ENCODE data around the gene FASTKD3. TPM values are rescaled to one million over a fixed set of nuclear protein-coding genes. Genes with fewer than 3 reads are reported as not detected.

FASTKD3 gene
- total and polyA plus RNA-seq, 10 of the 15 experiments (the other 5 are each of a cell fraction or from before 2014, with no cell fraction given): 12.1 to 59.6 (median 25.3) TPM

GRCh38 chr5:7823594-7823993 lies 45.2 kb downstream of the FASTKD3 start:
- no TSS peak for BruUV-seq (replicated peaks)
- Histone ChIP-seq H2AFZ (ENCODE audit: control insufficient read depth, low read depth, low read length) (no peak overlapping the region), H3K4me3 (no peak overlapping the region), H3K9ac (ENCODE audit: control insufficient read depth, insufficient read depth, low read length) (no peak overlapping the region), H3K36me3 (ENCODE audit: control insufficient read depth in 2 of 2, insufficient read depth in 2 of 2, low read length in 1 of 2) (no peaks in the 10 kb centered on the region), H3K79me2 (ENCODE audit: control insufficient read depth, insufficient read depth, low read length) (no peaks in the 10 kb centered on the region), H3K27ac (ENCODE audit: control insufficient read depth, insufficient read depth) (no peak overlapping the region), H3K4me2 (ENCODE audit: control insufficient read depth, insufficient read depth) (no peak overlapping the region), H3K27me3 (replicated peaks in 1 of 2; ENCODE audit: control insufficient read depth in 2 of 2, insufficient read depth in 2 of 2, low read length in 1 of 2) (peaks cover 0 to 1% of the 10 kb centered on the region in 2 experiments; a peak in 2 of 4 replicates), H4K20me1 (ENCODE audit: control insufficient read depth, insufficient read depth) (no peaks in the 10 kb centered on the region), H3K9me3 (replicated peaks; ENCODE audit: control insufficient read depth, insufficient read depth, low read length) (no peaks in the 10 kb centered on the region), H3K4me1 (ENCODE audit: control insufficient read depth, insufficient read depth, low read length) (no peaks in the 10 kb centered on the region)
- TF ChIP-seq SMAD5 (IDR thresholded peaks at IDR 0.05; ENCODE audit: low read depth): no peak
- TF ChIP-seq FOXM1 (IDR thresholded peaks at IDR 0.05; ENCODE audit: low read depth, low read length): no peak
- no peak for TF ChIP-seq MYC (IDR thresholded peaks at IDR 0.05; ENCODE audit: insufficient read depth, insufficient read length, insufficient replicate concordance, low read length, severe bottlenecking)
- no peak for TF ChIP-seq KAT2A (conservative IDR thresholded peaks at IDR 0.05; ENCODE audit: control insufficient read depth, low read depth, low read length)
- ChIA-PET RAD21 (ENCODE audit: unreplicated experiment) (no interaction called here), POLR2A (no interaction called here), SMC1A (ENCODE audit: uncharacterized antibody, unreplicated experiment) (no interaction called here), CTCF (interaction anchor here (1.5 kb wide), 1 partner anchor 10 kb away, joined by 5 read pairs; no protein-coding TSS in a partner anchor)
- in situ Hi-C loops (cut with MboI) (no loop called here), intact Hi-C loops (cut with micrococcal nuclease; ENCODE audit: unreplicated experiment) (no loop called here)
- no peak for DNase-seq (ENCODE audit: low read depth, low spot score)
- no peak for ATAC-seq
- no peak for FAIRE-seq
- 63% methylated on average over 8 of the region's 8 CpGs for WGBS (ENCODE audit: insufficient coverage, insufficient replicate concordance, low lambda C conversion rate, missing lambda C conversion rate)

- POLR2A ChIA-PET: no interaction called here
- WGBS (ENCODE audit: insufficient coverage, insufficient replicate concordance, low lambda C conversion rate, missing lambda C conversion rate): 12% methylated on average over 3 of the region's 3 CpGs
- Histone ChIP-seq H3K9me3 (replicated peaks; ENCODE audit: control insufficient read depth, insufficient read depth, low read length) (no peaks in the 10 kb centered on the region), H3K79me2 (ENCODE audit: control insufficient read depth, insufficient read depth, low read length) (no peaks in the 10 kb centered on the region), H2AFZ (ENCODE audit: control insufficient read depth, low read depth, low read length) (no peak overlapping the region), H3K27ac (ENCODE audit: control insufficient read depth, insufficient read depth) (no peak overlapping the region), H4K20me1 (ENCODE audit: control insufficient read depth, insufficient read depth) (no peaks in the 10 kb centered on the region), H3K4me2 (ENCODE audit: control insufficient read depth, insufficient read depth) (no peak overlapping the region), H3K9ac (ENCODE audit: control insufficient read depth, insufficient read depth, low read length) (no peak overlapping the region), H3K4me1 (ENCODE audit: control insufficient read depth, insufficient read depth, low read length) (no peaks in the 10 kb centered on the region), H3K36me3 (ENCODE audit: control insufficient read depth in 2 of 2, insufficient read depth in 2 of 2, low read length in 1 of 2) (no peaks in the 10 kb centered on the region), H3K4me3 (no peak overlapping the region), H3K27me3 (replicated peaks in 1 of 2; ENCODE audit: control insufficient read depth in 2 of 2, insufficient read depth in 2 of 2, low read length in 1 of 2) (peaks cover 0 to 1% of the 10 kb centered on the region in 2 experiments; a peak in 2 of 4 replicates)
- RAD21 ChIA-PET (ENCODE audit: unreplicated experiment): no interaction called here
- CTCF ChIA-PET: interaction anchor here (0.6 to 1.6 kb wide), 3 partner anchors 24 to 67 kb away, joined by 3 to 4 read pairs (median 4); no protein-coding TSS in a partner anchor
- in situ Hi-C loops (cut with MboI): no loop called here
- intact Hi-C loops (cut with micrococcal nuclease; ENCODE audit: unreplicated experiment): no loop called here
- FAIRE-seq (no peak), ATAC-seq (no peak), DNase-seq (ENCODE audit: low read depth, low spot score) (no peak)
- BruUV-seq (replicated peaks): no TSS peak
- SMC1A ChIA-PET (ENCODE audit: uncharacterized antibody, unreplicated experiment): interaction anchor here (1.2 to 1.5 kb wide), 2 partner anchors 10 to 30 kb away, joined by 4 read pairs; no protein-coding TSS in a partner anchor
- TF ChIP-seq SREBF1 (IDR thresholded peaks at IDR 0.05; ENCODE audit: low read length) (no peak), KDM1A (IDR thresholded peaks at IDR 0.05; ENCODE audit: borderline replicate concordance) (no peak)
These were observed 46.4 kb downstream of the FASTKD3 start for GRCh38 chr5:7822449-7822848.
